IPS-20b (cell line): ENCODE measurements around the gene PTCD1.
"Not testable (repeated sequence)": the region's sequence is repeated elsewhere in the genome, so short reads cannot be mapped to it uniquely, and the experiment has no call there.

Experiments used
- H3K27ac ChIP-seq: one replicate; pipeline ENCODE4 v1.5.1; 2013; ENCODE audit warnings: low read length
- H3K27me3 ChIP-seq: 2 replicates; pipeline ENCODE4 v1.6.1; 2013; ENCODE audit warnings: mild to moderate bottlenecking, low read length, inconsistent platforms; ENCODE audit not compliant: insufficient read depth
- H3K36me3 ChIP-seq: 2 replicates; pipeline ENCODE4 v1.6.1; 2013; ENCODE audit warnings: low read depth, mild to moderate bottlenecking, inconsistent platforms, low read length, moderate library complexity; ENCODE audit not compliant: insufficient read depth
- H3K4me1 ChIP-seq: 2 replicates; pipeline ENCODE4 v1.6.1; 2013; ENCODE audit warnings: mild to moderate bottlenecking, control low read depth, inconsistent platforms, low read length, moderate library complexity; ENCODE audit not compliant: insufficient read depth
- H3K4me3 ChIP-seq: 2 replicates; pipeline ENCODE4 v1.5.1; 2013; ENCODE audit warnings: mild to moderate bottlenecking, low read length, inconsistent platforms
- H3K9ac ChIP-seq: 2 replicates; pipeline ENCODE4 v1.6.1; 2013; ENCODE audit warnings: low read depth, mild to moderate bottlenecking, inconsistent platforms, low read length, moderate library complexity
- H3K9me3 ChIP-seq: 2 replicates; pipeline ENCODE4 v1.6.1; 2013; ENCODE audit warnings: mild to moderate bottlenecking, low read depth, low read length, inconsistent platforms; ENCODE audit not compliant: insufficient read depth

Gene PTCD1

GRCh38 chr7:99381664-99382075 lies 56.9 kb downstream of the PTCD1 start:
- H3K27ac ChIP-seq: no peak overlapping the region
- H3K27me3 ChIP-seq: no peaks in the 10 kb centered on the region
- H3K9me3 ChIP-seq: no peaks in the 10 kb centered on the region
- peaks cover 5% of the 10 kb centered on the region; the same call in 1 of the 2 replicates for H3K4me1 ChIP-seq
- peaks cover 19% of the 10 kb centered on the region for H3K36me3 ChIP-seq
- H3K9ac ChIP-seq: no peak overlapping the region
- no peak overlapping the region for H3K4me3 ChIP-seq

- Histone ChIP-seq H3K27ac (no peak overlapping the region), H3K4me3 (no peak overlapping the region), H3K36me3 (peaks cover 14% of the 10 kb centered on the region), H3K27me3 (no peaks in the 10 kb centered on the region), H3K9me3 (no peaks in the 10 kb centered on the region), H3K4me1 (peaks cover 5% of the 10 kb centered on the region; the same call in 1 of the 2 replicates), H3K9ac (no peak overlapping the region)
Observed at GRCh38 chr7:99380823-99381663, 57.6 kb downstream of the PTCD1 start.

DNA sequence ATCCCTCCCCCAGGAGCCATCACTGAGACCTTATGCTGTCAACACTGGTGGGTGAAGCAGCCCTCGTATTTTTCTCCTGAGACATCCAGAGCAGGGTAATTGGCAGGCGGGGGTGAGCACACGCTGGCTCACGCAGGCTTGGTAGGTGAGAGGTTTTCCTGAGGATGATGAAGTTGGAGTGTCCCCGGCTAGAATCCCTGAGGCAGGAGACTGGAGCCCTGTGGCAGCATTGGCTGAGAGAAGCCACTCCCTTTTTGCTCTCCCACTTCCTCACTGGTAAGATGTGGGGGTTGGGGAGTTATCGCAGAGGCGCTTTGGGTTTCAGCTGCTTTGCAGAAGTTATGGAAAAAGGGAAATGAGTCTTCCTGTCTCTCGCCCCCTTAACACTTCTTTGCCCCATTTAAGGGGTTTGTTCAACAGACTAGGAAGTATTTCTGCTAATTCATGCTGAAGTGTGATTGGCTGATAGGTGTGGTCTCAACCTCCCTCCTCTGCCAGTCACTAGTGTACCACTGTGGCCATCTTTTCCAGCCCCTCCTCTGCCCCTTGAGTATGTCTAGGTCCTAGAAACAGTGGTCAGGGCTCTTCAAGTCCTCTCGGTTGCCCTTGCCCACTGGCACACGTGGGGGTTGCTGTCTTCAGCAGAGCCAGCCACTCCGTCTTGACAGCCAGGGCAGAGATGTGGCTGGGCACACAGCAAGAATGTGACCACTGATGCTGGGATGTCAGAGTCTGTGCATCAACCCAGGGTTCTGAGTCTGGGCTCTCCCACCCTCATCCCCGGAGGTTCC lies 58.4 kb downstream of the PTCD1 start:
- H3K4me1 ChIP-seq: peaks cover 5% of the 10 kb centered on the region; the same call in 1 of the 2 replicates
- H3K9ac ChIP-seq: no peak overlapping the region
- H3K36me3 ChIP-seq: peaks cover 14% of the 10 kb centered on the region
- H3K27ac ChIP-seq: no peak overlapping the region
- H3K9me3 ChIP-seq: no peaks in the 10 kb centered on the region
- no peak overlapping the region for H3K4me3 ChIP-seq
- H3K27me3 ChIP-seq: no peaks in the 10 kb centered on the region

DNA sequence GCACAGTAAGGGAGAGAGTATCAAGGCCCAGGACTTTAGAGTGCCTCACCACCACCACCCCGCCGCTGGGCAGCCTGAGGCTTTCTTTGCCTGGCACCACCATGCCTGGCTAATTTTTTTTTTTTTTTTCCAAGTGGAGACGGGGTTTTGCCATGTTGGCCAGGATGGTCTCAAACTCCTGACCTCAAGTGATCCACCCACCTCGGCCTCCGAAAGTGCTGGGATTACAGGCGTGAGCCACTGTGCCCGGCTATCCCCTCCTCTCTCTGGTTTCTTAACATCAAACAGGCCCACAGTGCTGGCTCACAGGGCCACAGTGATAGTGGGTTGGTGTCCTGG lies 58.9 kb downstream of the PTCD1 start:
- not testable (repeated sequence) for H3K9me3 ChIP-seq, H3K4me1 ChIP-seq, H3K27me3 ChIP-seq, H3K4me3 ChIP-seq, H3K27ac ChIP-seq
- Histone ChIP-seq H3K36me3 (peaks cover 14% of the 10 kb centered on the region), H3K9ac (peak overlapping the region; percentile 21; the same call in 1 of the 2 replicates)

DNA sequence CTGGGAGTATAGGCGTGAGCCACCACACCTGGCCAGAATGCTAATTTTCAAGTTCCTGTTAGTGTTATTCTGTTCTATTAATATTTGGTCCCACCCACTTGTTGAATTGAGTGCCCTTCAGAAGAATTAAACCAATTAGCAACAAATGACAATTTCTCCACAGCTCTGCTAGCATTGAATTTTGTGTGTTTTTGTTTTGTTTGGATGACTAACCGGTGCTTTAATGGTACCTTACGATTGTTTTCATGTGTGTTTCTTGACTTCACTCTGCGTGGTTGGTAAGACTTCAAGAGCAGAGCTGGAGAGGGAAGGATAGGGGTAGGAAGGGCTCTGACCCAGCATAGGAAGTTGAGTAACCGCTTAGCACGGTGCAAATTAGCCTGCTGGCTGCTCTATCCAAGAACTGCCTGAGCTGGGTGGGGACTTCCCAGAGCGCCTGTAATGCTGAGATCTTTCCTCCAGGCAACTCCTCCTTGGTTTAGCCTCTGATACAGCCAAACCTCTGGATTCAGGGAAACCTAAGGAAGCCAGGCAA lies 59.5 kb downstream of the PTCD1 start:
- no peak overlapping the region for H3K4me3 ChIP-seq
- peaks cover 5% of the 10 kb centered on the region; the same call in 1 of the 2 replicates for H3K4me1 ChIP-seq
- H3K9ac ChIP-seq: peak overlapping the region; percentile 21; the same call in 1 of the 2 replicates
- no peaks in the 10 kb centered on the region for H3K27me3 ChIP-seq
- peaks cover 14% of the 10 kb centered on the region for H3K36me3 ChIP-seq
- H3K27ac ChIP-seq: no peak overlapping the region
- no peaks in the 10 kb centered on the region for H3K9me3 ChIP-seq

DNA sequence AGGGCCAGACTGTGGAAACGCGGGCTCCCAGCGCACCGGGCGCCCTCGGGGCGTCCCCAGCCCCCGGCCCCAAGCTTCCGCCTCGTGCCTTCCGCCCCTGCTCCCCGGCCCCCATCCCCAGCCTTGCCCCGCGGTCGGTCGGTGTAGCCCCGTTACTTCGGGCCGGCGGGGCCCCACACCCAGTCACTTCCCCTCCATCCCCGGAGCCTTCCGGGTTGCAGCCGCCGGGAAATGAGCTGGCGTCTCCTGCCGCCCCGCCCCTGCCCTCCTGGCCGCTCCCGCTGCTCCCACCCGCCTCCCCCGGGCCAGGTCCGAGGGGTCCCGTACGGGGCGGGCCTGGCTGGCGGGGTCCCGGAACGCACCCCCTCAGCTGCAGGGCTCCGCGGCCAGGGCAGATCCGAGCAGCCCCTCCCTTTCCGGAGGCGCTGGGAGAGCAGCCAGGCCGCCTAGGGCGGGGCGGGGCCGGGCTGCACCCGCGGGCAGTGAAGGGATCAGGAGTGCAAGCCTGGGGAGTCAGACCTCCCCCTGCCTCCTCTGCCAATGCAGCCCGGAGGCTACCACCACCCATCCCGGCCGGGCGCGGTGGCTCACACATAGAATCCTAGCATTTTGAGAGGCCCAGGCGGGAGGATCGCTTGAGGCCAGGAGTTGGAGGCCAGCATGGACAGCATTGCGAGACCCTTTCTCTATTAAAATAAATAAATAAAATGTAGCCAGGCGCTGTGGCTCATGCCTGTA lies 63.4 kb downstream of the PTCD1 start:
- H3K4me3 ChIP-seq: peak overlapping the region; percentile 83; the same call in 1 of the 2 replicates
- peaks cover 14% of the 10 kb centered on the region for H3K36me3 ChIP-seq
- H3K9me3 ChIP-seq: no peaks in the 10 kb centered on the region
- H3K9ac ChIP-seq: peak overlapping the region; percentile 27; the same call in 1 of the 2 replicates
- peaks cover 3% of the 10 kb centered on the region; the same call in 1 of the 2 replicates for H3K27me3 ChIP-seq
- H3K27ac ChIP-seq: no peak overlapping the region
- peaks cover 4% of the 10 kb centered on the region; the same call in 1 of the 2 replicates for H3K4me1 ChIP-seq

DNA sequence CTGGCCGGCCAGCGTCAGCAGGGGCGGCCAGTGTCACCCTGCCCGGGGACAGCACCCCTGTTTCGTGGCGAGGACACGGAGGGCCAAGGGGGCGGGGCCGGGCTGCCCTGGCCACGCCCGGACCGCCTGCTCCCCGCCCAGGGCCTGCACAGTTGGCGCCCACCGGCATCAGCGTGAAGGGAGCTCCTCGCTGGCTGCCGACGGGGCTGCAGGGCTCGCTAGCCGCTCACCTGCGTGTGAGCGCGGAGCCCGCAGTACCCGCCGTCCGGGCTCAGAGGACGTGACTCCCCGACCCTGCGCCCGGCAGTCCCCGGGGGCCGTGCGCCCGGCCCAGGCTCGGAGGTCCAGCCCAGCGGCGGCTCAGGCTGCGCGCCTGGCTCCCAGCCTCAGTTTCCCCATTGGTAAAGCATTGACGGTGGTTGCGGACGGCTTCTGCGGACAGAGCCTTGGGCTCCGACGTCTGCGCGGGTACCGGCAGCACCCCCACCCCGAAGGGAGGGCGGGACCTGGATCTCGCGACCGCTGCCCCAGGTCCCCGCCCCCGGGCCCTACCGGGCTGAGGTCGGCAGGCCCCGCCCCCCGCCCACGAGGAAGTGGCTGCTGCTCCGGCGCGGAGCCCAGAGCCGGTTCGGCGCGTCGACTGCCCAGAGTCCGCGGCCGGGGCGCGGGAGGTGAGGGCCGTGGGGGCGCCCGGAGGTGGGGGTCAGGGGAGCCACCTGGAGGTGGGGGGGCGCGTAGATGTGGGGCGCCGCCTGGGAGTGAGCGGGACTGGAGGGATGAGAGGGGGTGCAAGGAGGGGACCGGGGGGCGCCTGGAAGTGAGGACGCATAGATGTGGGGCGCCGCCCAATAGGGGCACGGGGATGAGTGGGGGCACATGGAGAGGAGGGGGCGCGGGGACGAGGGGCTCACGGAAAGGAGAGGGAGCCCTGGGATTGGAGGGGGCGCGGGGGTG lies 64.2 kb downstream of the PTCD1 start, which contains the start of gene ARPC1B:
Gene ARPC1B, plus strand, starts transcription at position 620 of the 954 bp plus-strand sequence. CDS start 10,985 bp downstream, outside the sequence.
- Histone ChIP-seq H3K27me3 (peaks cover 3% of the 10 kb centered on the region; the same call in 1 of the 2 replicates), H3K36me3 (peaks cover 13% of the 10 kb centered on the region), H3K4me3 (peak within 1 kb of the TSS; percentile 83), H3K9me3 (no peaks in the 10 kb centered on the region), H3K4me1 (no peaks in the 10 kb centered on the region), H3K9ac (peak within 1 kb of the TSS; percentile 75; the same call in 1 of the 2 replicates), H3K27ac (no peak within 1 kb of the TSS)

DNA sequence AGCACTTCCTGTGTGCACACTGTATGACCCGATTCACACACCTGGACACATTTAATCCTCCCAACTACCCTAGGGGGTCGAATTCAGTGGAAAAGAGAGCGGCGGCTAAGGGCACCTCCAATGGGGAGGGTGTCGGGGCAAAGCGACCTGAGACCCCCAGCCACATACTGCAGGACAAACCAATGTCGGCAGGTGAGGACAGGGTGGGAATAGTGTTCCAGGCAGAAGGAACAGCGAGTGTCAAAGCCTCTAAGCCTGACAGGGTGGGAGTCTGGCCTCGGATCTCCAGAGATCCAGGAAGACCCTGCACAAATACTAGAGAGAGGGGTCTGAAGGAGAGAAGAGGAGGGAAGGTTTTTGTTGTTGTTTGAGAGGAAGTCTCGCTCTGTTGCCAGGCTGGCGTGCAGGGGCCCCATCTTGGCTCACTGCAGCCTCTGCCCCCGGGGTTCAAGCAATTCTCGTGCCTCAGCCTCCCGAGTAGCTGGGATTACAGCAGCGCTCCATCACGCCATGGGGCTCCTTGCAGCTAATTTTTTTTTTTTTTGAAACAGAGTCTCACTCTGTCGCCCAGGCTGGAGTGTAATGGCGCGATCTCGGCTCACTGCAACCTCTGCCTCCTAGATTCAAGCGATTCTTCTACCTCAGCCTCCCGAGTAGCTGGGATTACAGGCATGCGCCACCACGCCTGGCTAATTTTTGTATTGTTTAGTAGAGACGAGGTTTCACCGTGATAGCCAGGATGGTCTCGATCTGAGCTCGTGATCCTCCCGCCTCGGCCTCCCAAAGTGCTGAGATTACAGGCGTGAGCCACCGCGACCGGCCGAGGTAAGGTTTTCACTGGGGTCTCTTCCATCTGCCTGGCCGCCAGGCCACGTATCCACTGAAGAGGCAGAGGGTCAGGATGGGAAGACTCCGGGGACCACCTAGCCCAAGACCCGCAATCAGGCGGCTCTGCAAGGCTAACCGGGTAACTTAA lies 65.2 kb downstream of the PTCD1 start:
- no peak overlapping the region for H3K27ac ChIP-seq
- no peaks in the 10 kb centered on the region for H3K9me3 ChIP-seq

GRCh38 chr7:99372275-99373090 lies 66.1 kb downstream of the PTCD1 start:
- no peak overlapping the region for H3K27ac ChIP-seq
- no peaks in the 10 kb centered on the region for H3K36me3 ChIP-seq
- no peak overlapping the region for H3K9ac ChIP-seq
- H3K4me1 ChIP-seq: no peaks in the 10 kb centered on the region
- H3K9me3 ChIP-seq: no peaks in the 10 kb centered on the region
- peaks cover 3% of the 10 kb centered on the region; the same call in 1 of the 2 replicates for H3K27me3 ChIP-seq
- H3K4me3 ChIP-seq: no peak overlapping the region

More for the DNA sequence above, 65.2 kb downstream of the PTCD1 start:
- peak overlapping the region; percentile 83; the same call in 1 of the 2 replicates for H3K4me3 ChIP-seq
- peak overlapping the region; percentile 75; the same call in 1 of the 2 replicates for H3K9ac ChIP-seq
- no peaks in the 10 kb centered on the region for H3K4me1 ChIP-seq
- peaks cover 3% of the 10 kb centered on the region; the same call in 1 of the 2 replicates for H3K27me3 ChIP-seq
- H3K36me3 ChIP-seq: peaks cover 8% of the 10 kb centered on the region
